OCI-LY7 (cell line): Measurements from ENCODE around the gene MEIS2.

Experiments used
- EZH2phosphoT487 ChIP-seq: fragments of 200-600 bp; sonication (generic); IDR thresholded peaks from 2 replicates; pipeline ENCODE4 v1.6.1; 2018; ENCODE audit warnings: low read depth, borderline replicate concordance, mild to moderate bottlenecking, mixed run types, antibody characterized with exemption, low read length, moderate library complexity, mixed read lengths
- TF ChIP-seq, protein P1 (sequence below): fragments of 200-600 bp; sonication (generic); conservative IDR thresholded peaks from 2 replicates; pipeline ENCODE4 v1.5.1; 2014; ENCODE audit warnings: mild to moderate bottlenecking, antibody characterized with exemption, low read length, moderate library complexity, mixed read lengths

DNA sequence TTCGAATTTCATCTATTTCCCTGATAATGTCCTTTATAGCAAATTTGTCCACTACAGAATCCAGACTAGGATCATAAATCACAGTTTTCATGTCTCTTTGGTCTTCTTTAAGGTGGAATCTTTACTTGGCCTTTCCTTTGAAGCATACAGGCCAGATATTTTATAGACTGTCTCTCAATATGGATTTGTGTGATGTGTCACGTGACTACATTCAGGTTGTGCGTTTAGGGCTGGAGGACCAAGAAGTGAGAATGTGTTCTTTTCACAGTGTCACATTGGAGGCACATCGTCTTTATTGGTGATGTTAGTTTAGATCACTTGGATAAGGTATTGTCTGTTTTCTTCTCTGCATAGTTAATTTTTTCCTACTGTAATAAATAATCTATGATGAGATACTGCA, 232.9 kb downstream of the MEIS2 start:
- TF ChIP-seq, protein P1, sequence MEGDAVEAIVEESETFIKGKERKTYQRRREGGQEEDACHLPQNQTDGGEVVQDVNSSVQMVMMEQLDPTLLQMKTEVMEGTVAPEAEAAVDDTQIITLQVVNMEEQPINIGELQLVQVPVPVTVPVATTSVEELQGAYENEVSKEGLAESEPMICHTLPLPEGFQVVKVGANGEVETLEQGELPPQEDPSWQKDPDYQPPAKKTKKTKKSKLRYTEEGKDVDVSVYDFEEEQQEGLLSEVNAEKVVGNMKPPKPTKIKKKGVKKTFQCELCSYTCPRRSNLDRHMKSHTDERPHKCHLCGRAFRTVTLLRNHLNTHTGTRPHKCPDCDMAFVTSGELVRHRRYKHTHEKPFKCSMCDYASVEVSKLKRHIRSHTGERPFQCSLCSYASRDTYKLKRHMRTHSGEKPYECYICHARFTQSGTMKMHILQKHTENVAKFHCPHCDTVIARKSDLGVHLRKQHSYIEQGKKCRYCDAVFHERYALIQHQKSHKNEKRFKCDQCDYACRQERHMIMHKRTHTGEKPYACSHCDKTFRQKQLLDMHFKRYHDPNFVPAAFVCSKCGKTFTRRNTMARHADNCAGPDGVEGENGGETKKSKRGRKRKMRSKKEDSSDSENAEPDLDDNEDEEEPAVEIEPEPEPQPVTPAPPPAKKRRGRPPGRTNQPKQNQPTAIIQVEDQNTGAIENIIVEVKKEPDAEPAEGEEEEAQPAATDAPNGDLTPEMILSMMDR: no peak
- no peak for TF ChIP-seq EZH2phosphoT487
